HEK293 (cell line): Measurements from ENCODE around the gene CCDC9B.
A peak's percentile ranks its signal among the peaks of the same experiment; 100 is the strongest.

Experiments used
- CTCF ChIA-PET: fragments of 350-600 bp; formaldehyde crosslinking; extraction: SDS; loops from one replicate; lab custom pipeline; 2021; ENCODE audit warnings: antibody characterized with exemption; lab: Yijun Ruan, JAX
- POLR2A ChIA-PET: fragments of 300-600 bp; formaldehyde crosslinking; extraction: SDS; loops from one replicate; lab custom pipeline; 2020; ENCODE audit warnings: antibody characterized with exemption, inconsistent platforms; lab: Yijun Ruan, JAX
- H3K27ac ChIP-seq: fragments of 200-500 bp; sonication (Bioruptor generic); 2 replicates; pipeline ENCODE4 v1.5.1; 2014; ENCODE audit warnings: low read depth, low read length, control low read depth, inconsistent platforms; ENCODE audit errors: extremely low read depth
- H3K36me3 ChIP-seq, 2 experiments: fragments of 200-500 bp in 1 of 2; sonication (Bioruptor generic) in 1 of 2; 1 replicate in 1 of 2; 2 replicates in 1 of 2; pipeline ENCODE4 v1.5.1; 2014 to 2017; ENCODE audit warnings: inconsistent platforms in 2 of 2, low read length in 2 of 2; ENCODE audit not compliant: control insufficient read depth in 2 of 2, insufficient read depth in 1 of 2
- H3K4me1 ChIP-seq: fragments of 200-500 bp; sonication (Bioruptor generic); 2 replicates; pipeline ENCODE4 v1.5.1; 2014; ENCODE audit warnings: mild to moderate bottlenecking, low read length, inconsistent platforms; ENCODE audit not compliant: control insufficient read depth, insufficient read depth
- H3K4me3 ChIP-seq: 2 replicates; pipeline ENCODE4 v1.5.1; 2011; ENCODE audit warnings: low read depth, mild to moderate bottlenecking, control low read depth, low read length, moderate library complexity
- H3K9me3 ChIP-seq: fragments of 200-500 bp; sonication (Bioruptor generic); 2 replicates; pipeline ENCODE4 v1.5.1; 2014; ENCODE audit warnings: low read depth, low read length, inconsistent platforms; ENCODE audit not compliant: control insufficient read depth, insufficient read depth
- CTCF ChIP-seq: fragments of 450-650 bp; formaldehyde crosslinking; IDR thresholded peaks from 2 replicates; pipeline ENCODE4 v1.5.1; 2016; ENCODE audit warnings: missing biosample characterization, missing genetic modification characterization
- GFI1B ChIP-seq: fragments of 450-650 bp; formaldehyde crosslinking; IDR thresholded peaks from 2 replicates; pipeline ENCODE4 v1.5.1; 2016; ENCODE audit warnings: missing biosample characterization, missing genetic modification characterization
- GLI4 ChIP-seq: fragments of 450-650 bp; formaldehyde crosslinking; IDR thresholded peaks from 2 replicates; pipeline ENCODE4 v1.5.1; 2016; ENCODE audit warnings: missing biosample characterization, missing genetic modification characterization
- KLF10 ChIP-seq: fragments of 450-650 bp; IDR thresholded peaks from 2 replicates; pipeline ENCODE4 v1.5.1; 2018; ENCODE audit warnings: missing biosample characterization, mild to moderate bottlenecking, missing genetic modification characterization
- KLF16 ChIP-seq: fragments of 450-650 bp; formaldehyde crosslinking; IDR thresholded peaks from 2 replicates; pipeline ENCODE4 v1.5.1; 2017; ENCODE audit warnings: missing biosample characterization, missing genetic modification characterization
- KLF9 ChIP-seq: fragments of 450-650 bp; formaldehyde crosslinking; IDR thresholded peaks from 2 replicates; pipeline ENCODE4 v1.5.1; 2016; ENCODE audit warnings: missing biosample characterization, missing genetic modification characterization, low read depth
- RBAK ChIP-seq: fragments of 450-650 bp; formaldehyde crosslinking; IDR thresholded peaks from 2 replicates; pipeline ENCODE4 v1.5.1; 2016; ENCODE audit warnings: missing biosample characterization, missing genetic modification characterization
- SP3 ChIP-seq: fragments of 450-650 bp; formaldehyde crosslinking; IDR thresholded peaks from 2 replicates; pipeline ENCODE4 v1.5.1; 2016; ENCODE audit warnings: missing biosample characterization, missing genetic modification characterization
- ZBTB17 ChIP-seq: fragments of 450-650 bp; formaldehyde crosslinking; IDR thresholded peaks from 2 replicates; pipeline ENCODE4 v1.5.1; 2016; ENCODE audit warnings: missing biosample characterization, missing genetic modification characterization
- ZFP37 ChIP-seq: fragments of 450-650 bp; formaldehyde crosslinking; IDR thresholded peaks from 2 replicates; pipeline ENCODE4 v1.5.1; 2016; ENCODE audit warnings: missing biosample characterization, missing genetic modification characterization
- ZNF280D ChIP-seq: fragments of 450-650 bp; formaldehyde crosslinking; IDR thresholded peaks from 2 replicates; pipeline ENCODE4 v1.5.1; 2016; ENCODE audit warnings: missing biosample characterization, missing genetic modification characterization
- ZNF341 ChIP-seq: fragments of 450-650 bp; formaldehyde crosslinking; IDR thresholded peaks from 2 replicates; pipeline ENCODE4; 2016; ENCODE audit warnings: low read depth, missing biosample characterization, missing genetic modification characterization
- ZNF350 ChIP-seq: fragments of 450-650 bp; formaldehyde crosslinking; IDR thresholded peaks from 2 replicates; pipeline ENCODE4 v1.5.0; 2017; ENCODE audit warnings: missing biosample characterization, mild to moderate bottlenecking, missing genetic modification characterization
- ZNF510 ChIP-seq: fragments of 450-650 bp; formaldehyde crosslinking; IDR thresholded peaks from 2 replicates; pipeline ENCODE4 v1.5.1; 2018; ENCODE audit warnings: mild to moderate bottlenecking, missing genetic modification characterization, missing biosample characterization; ENCODE audit not compliant: insufficient replicate concordance
- ZNF580 ChIP-seq: fragments of 450-650 bp; formaldehyde crosslinking; IDR thresholded peaks from 2 replicates; pipeline ENCODE4 v1.5.1; 2016; ENCODE audit warnings: missing biosample characterization, missing genetic modification characterization
- ZNF600 ChIP-seq: fragments of 450-650 bp; formaldehyde crosslinking; IDR thresholded peaks from 2 replicates; pipeline ENCODE4 v1.5.1; 2016; ENCODE audit warnings: missing biosample characterization, missing genetic modification characterization
- ZNF654 ChIP-seq: fragments of 450-650 bp; formaldehyde crosslinking; IDR thresholded peaks from 2 replicates; pipeline ENCODE4 v1.5.1; 2016; ENCODE audit warnings: low read depth, missing biosample characterization, missing genetic modification characterization
- ZNF660 ChIP-seq: fragments of 450-650 bp; IDR thresholded peaks from 2 replicates; pipeline ENCODE4 v1.5.1; 2018; ENCODE audit warnings: missing biosample characterization, mild to moderate bottlenecking, missing genetic modification characterization
- ZNF704 ChIP-seq: fragments of 450-650 bp; formaldehyde crosslinking; IDR thresholded peaks from 2 replicates; pipeline ENCODE4 v1.5.1; 2016; ENCODE audit warnings: missing biosample characterization, missing genetic modification characterization
- ZSCAN23 ChIP-seq: fragments of 450-650 bp; formaldehyde crosslinking; IDR thresholded peaks from 2 replicates; pipeline ENCODE4 v1.5.1; 2016; ENCODE audit warnings: missing biosample characterization, missing genetic modification characterization
- ZXDB ChIP-seq: fragments of 450-650 bp; formaldehyde crosslinking; IDR thresholded peaks from 2 replicates; pipeline ENCODE4 v1.5.1; 2016; ENCODE audit warnings: missing biosample characterization, missing genetic modification characterization

Gene CCDC9B

GRCh38 chr15:40338041-40338657, 2.6 kb downstream of the CCDC9B start (continued):
- TF ChIP-seq ZNF341 (tag by site-specific recombination) (0 out of 2 replicates have a peak, but pooled peaks have one; percentile 36), KLF9 (tag by site-specific recombination) (peak; percentile 74; the same call in 1 of the 2 replicates), KLF16 (tag by site-specific recombination) (0 out of 2 replicates have a peak, but pooled peaks have one; percentile 47), ZBTB17 (peak; percentile 27; the same call in 1 of the 2 replicates), SP3 (tag by site-specific recombination) (peak; percentile 17; the same call in 1 of the 2 replicates), ZNF280D (tag by site-specific recombination) (no peak), ZNF660 (peak; percentile 25; the same call in 1 of the 2 replicates), ZNF654 (tag by site-specific recombination) (peak; percentile 60), ZSCAN23 (no peak)

- H3K4me3 ChIP-seq, result no peak overlapping the region
- no peak for TF ChIP-seq ZXDB (tag by site-specific recombination)
- no peaks in the 10 kb centered on the region for H3K36me3 ChIP-seq
- peaks cover 10% of the 10 kb centered on the region for H3K4me1 ChIP-seq
- H3K9me3 ChIP-seq, result no peaks in the 10 kb centered on the region
- POLR2A ChIA-PET, result interaction anchor here (1.1 to 1.7 kb wide), 3 partner anchors 9 to 14 kb away, joined by 3 to 4 read pairs (median 3); no protein-coding TSS in a partner anchor
- CTCF ChIA-PET, result interaction anchor here (1.0 to 7.1 kb wide), 14 partner anchors 9 to 305 kb away, joined by 3 to 82 read pairs (median 6); partner anchors contain the start of genes INAFM2 and PLCB2
- H3K27ac ChIP-seq, result no peak overlapping the region
Observed at GRCh38 chr15:40337597-40337996, 3.1 kb downstream of the CCDC9B start.

GRCh38 chr15:40336744-40337122, 4.0 kb downstream of the CCDC9B start:
- Histone ChIP-seq H3K36me3 (no peaks in the 10 kb centered on the region), H3K9me3 (no peaks in the 10 kb centered on the region), H3K4me1 (peaks cover 10% of the 10 kb centered on the region), H3K27ac (no peak overlapping the region), H3K4me3 (no peak overlapping the region)
- ChIA-PET CTCF (interaction anchor here (0.9 to 7.1 kb wide), 11 partner anchors 10 to 65 kb away, joined by 3 to 82 read pairs (median 10); partner anchors contain the start of genes INAFM2 and PLCB2), POLR2A (interaction anchor here (1.1 kb wide), 1 partner anchor 8 kb away, joined by 3 read pairs; no protein-coding TSS in a partner anchor)
- TF ChIP-seq CTCF (tag by site-specific recombination) (0 out of 2 replicates have a peak, but pooled peaks have one; percentile 31), GLI4 (tag by site-specific recombination) (no peak)

- Histone ChIP-seq H3K36me3 (no peaks in the 10 kb centered on the region), H3K27ac (no peak overlapping the region), H3K4me1 (peaks cover 8% of the 10 kb centered on the region), H3K4me3 (no peak overlapping the region), H3K9me3 (no peaks in the 10 kb centered on the region)
- ChIA-PET POLR2A (interaction anchor here (1.6 kb wide), 1 partner anchor 11 kb away, joined by 3 read pairs; no protein-coding TSS in a partner anchor), CTCF (interaction anchor here (0.9 to 7.1 kb wide), 13 partner anchors 9 to 66 kb away, joined by 3 to 82 read pairs (median 7); partner anchors contain the start of genes INAFM2 and PLCB2)
- TF ChIP-seq KLF10 (tag by site-specific recombination), result no peak
- no peak for TF ChIP-seq ZNF510 (tag by site-specific recombination)
- TF ChIP-seq ZNF600 (tag by site-specific recombination), result no peak
- no peak for TF ChIP-seq GFI1B (tag by site-specific recombination)
- TF ChIP-seq ZNF704 (tag by site-specific recombination), result no peak
- no peak for TF ChIP-seq ZNF350
- TF ChIP-seq ZNF580 (tag by site-specific recombination), result no peak
- TF ChIP-seq RBAK (tag by site-specific recombination), result no peak
- no peak for TF ChIP-seq ZFP37 (tag by site-specific recombination)
Observed at GRCh38 chr15:40335938-40336743, 4.6 kb downstream of the CCDC9B start.
